NCI-H748 (cell line): ENCODE results near the gene PTDSS2.
"Not testable (repeated sequence)": the region's sequence is repeated elsewhere in the genome, so short reads cannot be mapped to it uniquely, and the experiment has no call there.

Experiments used
- DNase-seq: peaks from one replicate; lab custom pipeline; 2025; ENCODE audit not compliant: unreplicated experiment; lab: John Stamatoyannopoulos, UW

Gene PTDSS2

DNA sequence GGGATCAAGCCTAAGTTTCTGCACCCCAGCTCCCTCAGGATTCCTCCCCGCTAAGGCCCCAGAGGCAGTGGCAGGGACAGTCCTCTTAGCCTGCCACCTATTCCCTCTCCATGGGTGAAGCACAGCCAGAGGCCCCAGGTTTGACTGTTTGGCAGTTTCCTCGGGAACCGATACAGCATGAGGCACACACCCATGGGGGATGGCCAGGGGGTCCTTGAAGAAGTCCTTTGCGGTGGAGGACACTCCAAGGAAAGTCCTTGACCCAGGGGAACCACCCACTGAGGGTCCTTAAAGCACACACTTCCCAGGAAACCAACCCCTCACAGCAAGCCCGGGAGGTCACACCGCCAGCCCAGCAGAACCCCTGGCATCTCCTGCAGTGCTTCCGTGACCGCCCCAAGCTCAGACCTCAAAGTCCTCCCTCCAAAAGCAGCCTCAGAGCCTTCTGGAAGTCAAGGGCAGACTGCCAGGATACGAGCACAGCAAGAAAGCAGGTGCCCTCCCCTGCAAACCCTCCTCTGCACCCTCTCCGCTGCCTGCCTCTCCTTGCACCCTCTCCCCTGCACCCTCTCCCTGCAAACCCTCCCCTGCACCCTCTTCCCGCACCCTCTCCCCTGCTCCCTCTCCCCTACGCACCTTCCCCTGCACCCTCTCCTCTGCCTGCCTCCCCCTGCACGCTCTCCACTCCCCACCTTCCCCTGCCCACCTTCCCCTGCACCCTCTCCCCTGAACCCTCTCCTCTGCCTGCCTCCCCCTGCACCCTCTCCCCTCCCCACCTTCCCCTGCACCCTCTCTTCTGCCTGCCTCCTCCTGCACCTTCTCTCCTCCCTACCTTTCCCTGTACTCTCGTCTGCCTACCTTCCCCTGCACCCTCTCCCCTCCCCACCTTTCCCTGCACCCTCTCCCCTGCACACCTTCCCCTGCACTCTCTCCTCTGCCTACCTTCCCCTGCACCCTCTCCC lies 36.7 kb upstream of the PTDSS2 start:
- DNase-seq: no peak

GRCh38 chr11:414318-414857 lies 35.7 kb upstream of the PTDSS2 start:
- DNase-seq: no peak

DNA sequence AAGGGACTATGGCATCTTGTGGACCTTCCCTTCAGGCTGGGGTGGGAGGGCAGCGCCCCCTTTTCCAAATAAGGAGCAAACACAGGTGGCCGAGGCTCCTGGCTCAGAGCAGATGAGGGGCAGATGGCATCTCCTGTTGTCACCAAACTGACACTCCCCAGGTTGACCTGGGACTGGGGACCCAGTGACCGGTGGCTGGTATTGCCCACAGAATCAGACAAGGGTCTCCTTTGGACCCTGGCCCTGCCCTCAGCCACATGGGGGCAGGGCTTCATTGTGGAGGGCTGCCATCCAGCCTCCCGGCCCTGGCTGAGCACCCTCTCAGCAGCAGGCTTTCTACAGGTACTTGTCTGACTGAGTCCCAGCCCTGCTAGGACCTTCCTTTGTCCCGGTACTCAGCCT lies 34.4 kb upstream of the PTDSS2 start:
- DNase-seq: no peak

DNA sequence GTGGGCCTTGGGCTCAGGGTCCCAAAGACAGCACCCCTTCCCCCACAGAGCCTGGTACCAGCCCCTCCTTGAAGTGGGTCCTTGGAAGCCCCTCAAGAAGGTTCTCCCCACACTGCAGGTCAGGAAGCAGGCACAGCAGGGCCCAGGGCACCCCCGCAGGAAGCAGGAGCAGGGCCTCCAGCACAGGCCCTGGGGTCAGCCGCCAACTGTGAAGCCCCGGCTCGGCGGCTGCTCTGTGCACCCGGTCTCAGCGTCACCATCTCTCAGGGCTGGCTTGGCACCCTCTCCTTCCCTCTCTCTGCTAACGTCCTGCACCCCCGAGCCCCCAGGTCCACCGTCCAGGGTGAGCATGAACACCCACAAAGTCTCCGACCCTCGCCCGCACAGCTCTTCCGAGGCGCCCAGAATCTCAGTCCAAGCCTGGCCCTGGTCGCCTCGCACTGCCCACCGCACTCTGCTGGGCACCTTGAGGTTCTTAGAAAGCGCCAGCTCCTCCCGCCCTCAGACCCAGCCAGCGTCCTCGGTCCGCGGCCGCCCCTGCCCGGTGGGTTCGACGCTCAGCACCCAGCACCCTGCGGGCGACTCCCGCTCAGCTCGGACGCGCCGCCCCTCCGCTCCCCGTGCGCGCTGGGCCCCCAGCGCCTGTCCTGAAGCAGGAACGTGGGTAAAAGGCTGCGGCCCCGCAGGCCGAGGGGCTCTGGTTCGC lies 33.9 kb upstream of the PTDSS2 start:
- DNase-seq: no peak

- DNase-seq: peak; percentile 89
Measured at GRCh38 chr11:416757-417621, 33.1 kb upstream of the PTDSS2 start.

DNA sequence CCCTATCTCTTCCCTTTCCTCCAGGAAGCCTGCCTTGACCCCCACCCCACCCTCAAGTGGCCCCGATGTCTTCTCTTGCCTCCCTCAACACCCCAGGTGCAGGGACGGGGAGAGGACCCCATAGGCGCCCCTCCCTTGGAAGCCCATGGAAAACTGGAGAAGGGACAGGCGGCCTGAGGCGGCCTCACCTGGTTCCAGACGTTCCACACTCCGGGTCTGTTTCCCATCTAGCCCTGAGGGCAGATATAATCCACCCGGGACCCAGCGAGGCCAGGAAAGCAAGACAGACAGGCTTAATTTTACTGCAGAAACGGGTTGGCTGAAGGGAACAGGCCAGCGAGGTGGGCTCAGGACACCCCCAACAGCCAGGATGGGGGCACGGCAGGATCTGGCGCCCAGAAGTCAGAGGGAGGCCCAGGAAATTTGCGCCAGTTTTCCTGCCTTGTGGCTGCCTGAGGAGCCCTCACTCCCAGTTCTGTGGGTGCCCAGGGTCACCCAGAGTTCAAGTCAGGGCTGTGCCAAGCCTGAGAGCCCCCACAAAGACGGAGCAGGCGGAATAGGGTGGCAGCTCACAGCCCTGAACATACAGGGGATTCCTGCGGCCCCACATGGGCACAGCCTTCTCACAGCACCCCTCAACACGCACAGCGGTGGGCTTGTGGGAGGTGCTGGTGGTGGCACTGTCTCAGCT lies 32.3 kb upstream of the PTDSS2 start:
- DNase-seq: no peak

GRCh38 chr11:418343-419247 lies 31.5 kb upstream of the PTDSS2 start:
- no peak for DNase-seq

DNA sequence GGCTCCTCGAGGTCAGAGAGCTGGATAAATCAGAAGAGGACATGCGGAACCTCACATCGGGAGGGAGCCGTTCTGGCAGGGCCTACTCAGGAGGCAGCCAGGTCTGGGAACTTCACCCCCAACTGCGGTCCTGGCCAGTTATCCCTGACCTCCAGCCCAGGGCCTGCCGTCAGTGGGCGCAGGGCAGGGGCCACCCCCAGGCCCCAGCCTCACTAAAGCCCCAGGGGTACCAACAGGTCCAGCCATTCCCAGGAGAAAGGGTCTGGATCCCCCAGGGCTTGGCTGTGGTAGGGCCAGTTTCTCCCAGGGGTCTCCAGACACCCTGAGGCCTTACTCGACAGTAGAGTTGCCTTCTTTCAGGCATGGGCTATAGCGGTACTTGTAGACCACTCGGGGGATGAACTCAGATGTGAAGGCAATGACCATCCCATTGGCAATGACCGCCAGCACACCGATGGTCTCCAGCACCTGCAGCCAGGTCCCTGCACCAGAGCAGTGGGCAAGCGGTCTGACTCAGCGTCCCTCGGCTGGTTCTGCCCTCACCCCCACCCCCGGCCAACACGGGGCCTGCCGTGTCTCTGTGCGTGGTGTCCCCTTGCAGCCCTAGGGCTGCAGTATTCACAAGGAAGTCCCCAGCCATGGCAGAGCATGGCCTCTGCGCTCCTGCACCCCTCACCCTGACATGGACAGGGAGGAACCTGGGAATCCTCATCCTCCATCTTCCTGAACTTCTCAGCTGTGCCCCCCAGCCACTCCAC lies 30.7 kb upstream of the PTDSS2 start:
- no peak for DNase-seq

- DNase-seq: no peak
Measured at GRCh38 chr11:420054-420910, 29.8 kb upstream of the PTDSS2 start.

- no peak for DNase-seq
Measured at GRCh38 chr11:420911-421321, 29.2 kb upstream of the PTDSS2 start.

DNA sequence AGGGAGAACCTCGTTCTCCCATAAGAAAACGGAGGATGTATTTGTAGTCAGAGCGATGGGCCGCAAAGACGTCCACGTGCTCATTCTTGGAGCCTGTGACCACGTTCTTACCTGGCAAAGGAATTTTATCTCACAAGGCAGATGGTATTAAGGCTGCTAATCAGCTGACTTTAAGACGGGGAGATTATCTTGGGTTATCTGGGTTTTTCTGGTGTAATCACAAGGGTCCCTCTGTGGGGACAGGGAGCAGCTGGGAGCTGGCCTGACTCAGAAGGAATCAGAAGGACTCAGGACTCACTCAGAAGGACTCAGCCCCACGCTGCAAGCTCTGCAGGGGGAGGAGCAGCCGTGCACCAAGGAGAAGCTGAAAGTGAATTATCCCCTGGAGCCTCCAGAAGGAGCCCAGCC lies 27.8 kb upstream of the PTDSS2 start:
- DNase-seq: no peak

DNA sequence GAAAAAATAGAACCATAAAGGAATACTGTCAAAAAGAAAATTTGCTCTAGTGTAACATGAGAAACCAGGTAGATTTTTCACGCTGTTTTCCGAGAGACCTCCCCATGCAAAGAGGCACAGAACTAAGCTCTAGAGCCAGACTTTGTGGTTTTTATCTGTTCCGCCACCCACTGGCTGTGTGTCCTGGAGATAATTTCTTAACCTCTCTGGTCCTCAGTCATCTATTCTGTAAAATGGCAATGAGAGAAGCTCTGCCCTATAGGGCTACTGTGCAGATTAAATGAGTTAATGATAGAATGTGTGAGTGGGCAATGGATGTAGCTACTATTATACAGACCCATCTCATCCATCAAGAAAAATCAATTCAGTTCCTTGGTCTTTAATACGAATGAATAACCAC lies 25.8 kb upstream of the PTDSS2 start:
- DNase-seq: no peak

DNA sequence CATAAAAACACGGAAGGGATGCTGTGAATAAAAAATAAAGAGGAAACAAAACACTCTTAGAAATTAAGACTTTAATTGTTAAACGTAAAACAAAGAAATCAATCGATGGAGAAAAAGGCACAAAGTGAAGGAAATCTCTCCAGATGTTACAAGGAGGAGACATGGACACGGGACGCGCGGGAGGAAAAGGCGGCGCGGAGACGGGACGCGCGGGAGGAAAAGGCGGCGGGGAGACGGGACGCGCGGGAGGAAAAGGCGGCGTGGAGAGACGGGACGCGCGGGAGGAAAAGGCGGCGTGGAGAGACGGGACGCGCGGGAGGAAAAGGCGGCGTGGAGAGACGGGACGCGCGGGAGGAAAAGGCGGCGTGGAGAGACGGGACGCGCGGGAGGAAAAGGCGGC lies 25.3 kb upstream of the PTDSS2 start:
- not testable (repeated sequence) for DNase-seq

- no peak for DNase-seq
Measured at GRCh38 chr11:425301-425700, 24.8 kb upstream of the PTDSS2 start.

- no peak for DNase-seq
Measured at GRCh38 chr11:426851-427250, 23.2 kb upstream of the PTDSS2 start.

GRCh38 chr11:428295-428694 lies 21.8 kb upstream of the PTDSS2 start:
- DNase-seq: no peak

- DNase-seq: no peak
Measured at GRCh38 chr11:429391-429790, 20.7 kb upstream of the PTDSS2 start.
